GM18870 (cell line): Measurements from ENCODE around the gene ACOXL.

Experiments used
- ATAC-seq: cut with Tn5 transposase; IDR thresholded peaks from one replicate; pipeline ENCODE4 v1.9.1; 2021; ENCODE audit warnings: moderate library complexity; ENCODE audit not compliant: unreplicated experiment

Gene ACOXL

GRCh38 chr2:110872521-110872920 lies 140.1 kb downstream of the ACOXL start:
- ATAC-seq, result no peak

- no peak for ATAC-seq
Measured at GRCh38 chr2:110873056-110873502, 140.7 kb downstream of the ACOXL start.

GRCh38 chr2:110873597-110874452 lies 141.5 kb downstream of the ACOXL start:
- no peak for ATAC-seq

GRCh38 chr2:110874453-110875383 lies 142.3 kb downstream of the ACOXL start:
- ATAC-seq, result peak; percentile 69

GRCh38 chr2:110875384-110875725 lies 143.0 kb downstream of the ACOXL start:
- ATAC-seq, result no peak

- ATAC-seq, result no peak
Measured at GRCh38 chr2:110876167-110876999, 144.0 kb downstream of the ACOXL start.

- no peak for ATAC-seq
Measured at GRCh38 chr2:110877031-110877827, 144.9 kb downstream of the ACOXL start.

GRCh38 chr2:110878150-110878549 lies 145.8 kb downstream of the ACOXL start:
- ATAC-seq, result no peak

- peak; percentile 93 for ATAC-seq
Measured at GRCh38 chr2:110881908-110882307, 149.5 kb downstream of the ACOXL start.

- ATAC-seq, result no peak
Measured at GRCh38 chr2:110883406-110883805, 151.0 kb downstream of the ACOXL start.

- ATAC-seq, result no peak
Measured at GRCh38 chr2:110885256-110885655, 152.9 kb downstream of the ACOXL start.

- no peak for ATAC-seq
Measured at GRCh38 chr2:110886826-110887573, 154.6 kb downstream of the ACOXL start.

- ATAC-seq, result no peak
Measured at GRCh38 chr2:110888411-110888810, 156.0 kb downstream of the ACOXL start.

- ATAC-seq, result no peak
Measured at GRCh38 chr2:110891626-110892025, 159.3 kb downstream of the ACOXL start.

- ATAC-seq, result no peak
Measured at GRCh38 chr2:110896226-110896625, 163.9 kb downstream of the ACOXL start.

GRCh38 chr2:110897966-110898365 lies 165.6 kb downstream of the ACOXL start:
- no peak for ATAC-seq

GRCh38 chr2:110900191-110900590 lies 167.8 kb downstream of the ACOXL start:
- no peak for ATAC-seq

GRCh38 chr2:110903548-110903947 lies 171.2 kb downstream of the ACOXL start:
- ATAC-seq, result no peak

GRCh38 chr2:110904116-110904778 lies 171.9 kb downstream of the ACOXL start:
- ATAC-seq, result no peak
